ENCODE measurements around the gene CDKN2B.

The CDKN2B gene

GRCh38 chr9:22033012-22033630 is 24.0 kb upstream of the CDKN2B start:
- DNase-seq (ENCODE audit: low spot score): no peak

DNA sequence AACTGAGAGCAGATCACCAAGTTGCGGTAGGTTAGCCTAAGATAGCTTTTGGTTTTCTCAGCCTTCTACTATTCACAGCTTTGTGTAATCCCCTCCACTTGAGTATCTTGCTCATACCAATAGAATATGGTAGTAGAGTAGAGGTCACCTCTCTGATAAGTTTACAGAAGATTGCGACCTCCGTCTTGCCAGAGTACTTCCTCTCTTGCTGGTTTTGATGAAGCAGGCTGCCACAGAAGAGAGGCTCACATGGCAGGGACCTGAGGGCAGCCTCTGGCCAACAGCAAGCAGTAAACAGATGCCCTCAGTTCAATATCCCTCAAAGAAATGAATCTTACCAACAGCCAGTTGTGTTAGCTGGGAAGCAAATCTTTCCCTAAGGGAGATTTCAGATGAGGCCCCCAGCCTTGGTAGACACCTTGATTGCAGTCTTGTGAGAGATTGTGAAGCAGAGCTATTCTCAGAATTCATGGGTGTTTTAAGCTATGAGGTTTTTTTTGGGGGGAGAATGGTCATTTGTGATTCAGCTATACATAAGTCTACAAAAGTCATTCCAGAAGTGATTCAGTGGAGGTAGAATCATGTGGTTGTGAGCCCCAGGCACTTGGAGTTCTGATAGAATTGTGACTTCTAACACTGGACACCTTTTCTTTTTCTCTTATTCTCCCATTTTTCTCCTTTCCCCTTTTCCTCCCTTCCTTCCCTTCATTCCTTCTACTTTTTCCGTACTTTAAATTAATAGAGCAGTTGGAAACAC is 22.7 kb upstream of the CDKN2B start:
- DNase-seq (ENCODE audit: low spot score): no peak

DNA sequence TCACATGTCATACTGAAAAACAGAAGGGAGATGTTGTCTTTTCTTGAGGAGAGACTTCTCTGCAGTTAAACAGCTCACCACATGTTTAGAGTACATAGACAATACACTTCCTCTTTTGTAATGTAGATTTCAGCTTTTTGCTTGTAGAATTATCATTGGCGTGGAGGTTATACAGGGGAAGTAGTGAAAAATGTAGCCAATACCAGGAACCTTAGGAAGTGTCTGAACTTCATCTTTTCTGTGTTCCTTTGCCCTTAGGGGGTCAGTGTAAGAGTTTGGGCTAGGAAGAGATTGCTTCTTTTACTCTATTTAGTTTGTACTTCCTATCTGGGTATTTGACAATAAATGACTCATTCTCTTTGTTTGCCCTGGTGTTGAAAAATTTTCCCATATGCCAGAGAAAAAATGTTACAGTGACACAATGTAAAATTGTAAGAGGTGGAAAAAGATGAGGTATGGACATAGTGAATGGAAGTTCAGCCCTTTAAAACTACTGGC is 21.0 kb upstream of the CDKN2B start:
- DNase-seq (ENCODE audit: low spot score): no peak

- DNase-seq (ENCODE audit: low spot score): no peak
Measured at GRCh38 chr9:22029231-22029630, 20.1 kb upstream of the CDKN2B start.

- DNase-seq (ENCODE audit: low spot score): no peak
Measured at GRCh38 chr9:22028394-22028793, 19.3 kb upstream of the CDKN2B start.

DNA sequence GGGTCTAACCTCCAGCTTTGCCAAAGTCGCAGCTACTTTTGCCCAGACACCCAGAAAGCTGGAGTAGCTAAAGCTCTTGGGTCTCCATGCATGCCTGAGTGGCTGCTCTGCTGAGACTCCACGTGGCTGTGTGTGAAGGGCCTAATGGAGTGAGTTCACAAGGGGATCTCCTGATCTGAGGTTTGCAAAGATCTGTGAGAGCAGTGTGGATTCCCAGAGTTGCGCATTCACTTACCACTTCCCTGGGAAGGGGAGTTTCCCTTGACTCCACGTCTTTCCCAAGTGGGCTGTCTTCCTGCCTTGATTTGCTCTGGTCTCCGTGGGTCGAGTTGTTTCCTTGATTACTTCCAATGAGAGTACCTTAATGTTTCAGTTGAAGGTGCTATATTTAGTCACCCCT is 17.6 kb upstream of the CDKN2B start:
- DNase-seq (ENCODE audit: low spot score): no peak

- DNase-seq (ENCODE audit: low spot score): no peak
Measured at GRCh38 chr9:22022396-22022795, 13.3 kb upstream of the CDKN2B start.

DNA sequence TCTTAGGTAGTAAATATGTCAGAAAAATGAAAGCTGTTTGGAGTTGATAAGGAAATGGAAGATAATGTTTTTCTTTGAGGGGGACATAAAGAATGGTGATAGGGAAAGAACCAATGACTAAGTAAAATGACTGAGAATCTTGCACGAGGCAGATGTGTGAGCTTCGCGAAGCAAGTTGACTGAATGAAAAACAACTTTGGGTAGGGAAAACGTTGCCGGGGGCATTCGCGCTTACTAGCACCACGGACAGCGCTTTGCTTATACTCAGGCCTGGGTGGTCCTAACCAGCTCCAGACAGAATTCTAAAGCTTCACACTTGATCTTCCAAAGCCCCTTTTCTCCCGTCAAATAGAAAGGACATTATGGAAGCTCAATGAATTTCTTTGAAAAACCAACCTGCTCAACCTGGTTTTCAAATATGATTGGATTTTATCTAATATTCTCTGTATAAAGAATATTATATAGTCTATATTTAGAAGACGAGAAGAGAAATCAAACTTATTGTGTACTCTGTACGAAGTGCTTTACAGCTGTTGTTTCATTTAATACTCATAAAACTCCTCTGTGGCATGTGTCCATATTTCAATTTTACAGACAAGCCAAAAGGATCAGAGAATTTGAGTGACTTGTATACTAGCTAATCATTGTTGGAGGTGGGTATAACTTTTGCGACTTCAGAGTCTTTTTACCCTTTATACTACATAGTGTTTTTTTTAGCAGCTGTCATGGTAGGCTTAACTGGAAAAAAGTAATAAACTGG is 1.9 kb upstream of the CDKN2B start:
- DNase-seq (ENCODE audit: low spot score): no peak

DNA sequence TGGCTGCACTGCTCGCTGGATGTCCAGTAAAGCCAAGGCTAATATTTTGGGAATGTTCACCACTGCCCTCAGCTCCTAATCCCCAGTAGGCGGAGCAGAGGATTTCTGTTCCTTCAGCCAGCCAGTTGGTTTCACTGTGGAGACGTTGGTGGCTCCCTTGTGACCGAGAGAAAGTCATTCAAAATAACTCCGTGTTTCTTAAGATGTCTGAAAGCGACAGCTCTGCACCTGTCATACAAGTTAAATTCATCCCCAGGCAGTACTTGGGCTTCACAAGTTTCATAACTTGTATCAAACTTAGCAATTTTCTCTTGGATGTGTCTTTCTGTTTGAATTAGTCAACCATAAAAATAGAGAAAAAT is 382 bp upstream of the CDKN2B start:
- no peak for DNase-seq (ENCODE audit: low spot score)

DNA sequence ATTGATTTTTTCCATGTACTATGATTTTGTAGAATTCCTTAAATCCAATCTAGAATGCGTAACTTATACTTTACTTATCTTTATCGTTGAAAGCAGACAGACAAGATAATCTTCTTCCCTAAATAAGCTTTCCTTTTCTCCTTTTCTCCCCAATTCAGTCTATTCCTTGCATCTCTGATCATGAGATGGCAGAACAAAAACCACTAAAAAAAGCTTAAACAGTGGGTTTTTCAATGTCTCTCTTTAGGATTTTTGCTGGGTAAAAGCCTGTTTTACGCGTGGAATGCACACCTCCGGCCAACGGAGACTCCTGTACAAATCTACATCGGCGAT is 755 bp downstream of the CDKN2B start:
- DNase-seq (ENCODE audit: low spot score): no peak

DNA sequence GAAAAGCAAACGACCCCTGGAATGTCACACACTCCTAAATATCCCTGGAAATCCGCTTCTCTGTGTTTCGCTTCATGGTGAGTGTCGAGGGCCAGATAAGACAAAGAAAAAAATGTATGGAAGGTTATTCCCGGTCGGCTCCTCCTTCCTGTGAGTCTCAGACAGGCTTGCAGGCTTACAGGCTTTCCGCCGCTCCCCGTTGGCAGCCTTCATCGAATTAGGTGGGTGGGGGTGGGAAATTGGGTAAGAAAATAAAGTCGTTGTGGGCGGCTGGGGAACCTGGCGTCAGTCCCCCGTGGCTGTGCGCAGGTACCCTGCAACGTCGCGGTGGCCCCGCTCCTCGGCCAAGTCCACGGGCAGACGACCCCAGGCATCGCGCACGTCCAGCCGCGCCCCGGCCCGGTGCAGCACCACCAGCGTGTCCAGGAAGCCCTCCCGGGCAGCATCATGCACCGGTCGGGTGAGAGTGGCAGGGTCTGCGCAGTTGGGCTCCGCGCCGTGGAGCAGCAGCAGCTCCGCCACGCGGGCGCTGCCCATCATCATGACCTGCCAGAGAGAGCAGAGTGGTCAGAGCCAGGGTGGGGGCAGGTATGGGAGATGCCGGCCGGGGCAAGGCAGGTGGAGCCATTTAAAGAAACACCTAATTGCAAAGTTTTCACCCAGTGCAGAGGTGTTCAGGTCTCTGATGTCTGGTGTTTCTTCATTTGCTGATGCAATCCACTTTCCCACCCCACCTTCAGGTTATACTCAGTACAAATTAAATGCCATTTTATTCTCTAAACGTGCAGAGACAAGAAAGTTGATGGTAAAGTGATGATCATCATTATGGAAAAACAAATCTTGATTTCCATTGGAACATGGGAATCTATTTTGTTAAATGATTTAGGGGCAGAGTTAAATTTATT is 3.2 kb downstream of the CDKN2B start:
- no peak for DNase-seq (ENCODE audit: low spot score)

- DNase-seq (ENCODE audit: low spot score): peak; percentile 35
Measured at GRCh38 chr9:22005021-22005701, 3.9 kb downstream of the CDKN2B start.

DNA sequence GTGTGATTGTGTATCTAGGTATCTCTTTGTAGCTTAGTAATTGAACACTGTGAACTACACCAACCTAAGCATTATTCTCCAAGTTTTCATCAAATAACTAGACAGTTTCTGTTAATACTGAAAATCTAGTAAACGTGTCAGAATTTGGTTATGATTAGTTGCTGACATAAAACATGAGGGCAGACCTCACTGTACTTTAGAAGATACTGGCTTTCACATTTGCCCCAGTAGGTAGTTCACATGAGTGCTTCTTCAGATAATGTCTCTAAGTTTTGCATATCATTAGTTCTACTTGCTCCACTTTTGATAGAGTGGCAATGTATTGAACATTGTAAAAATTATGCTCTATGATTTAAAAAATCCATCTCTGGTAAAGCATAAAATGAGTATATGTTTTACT is 7.1 kb downstream of the CDKN2B start:
- no peak for DNase-seq (ENCODE audit: low spot score)

- DNase-seq (ENCODE audit: low spot score): no peak
Measured at GRCh38 chr9:21998026-21998425, 11.1 kb downstream of the CDKN2B start.

DNA sequence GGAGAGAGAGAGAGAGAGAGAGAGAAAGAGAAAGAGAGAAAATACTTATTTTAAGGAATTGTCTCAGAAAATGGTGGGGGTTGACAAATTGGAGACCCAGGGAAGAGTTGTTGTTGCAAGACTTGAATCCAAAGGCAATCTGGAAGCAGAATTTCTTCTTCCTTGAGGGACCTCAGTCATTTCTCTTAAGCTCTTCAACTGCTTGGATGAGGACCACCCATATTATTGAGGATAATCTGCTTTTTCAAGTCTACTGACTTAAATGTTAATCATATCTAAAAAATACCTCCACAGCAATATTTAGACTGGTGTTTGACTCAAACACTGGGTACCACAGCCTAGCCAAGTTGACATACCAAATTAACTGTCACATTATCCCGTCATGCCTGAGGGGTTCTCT is 11.6 kb downstream of the CDKN2B start:
- DNase-seq (ENCODE audit: low spot score): no peak

GRCh38 chr9:21996858-21997257 is 12.2 kb downstream of the CDKN2B start:
- DNase-seq (ENCODE audit: low spot score): no peak

- no peak for DNase-seq (ENCODE audit: low spot score)
Measured at GRCh38 chr9:21996438-21996837, 12.7 kb downstream of the CDKN2B start.

DNA sequence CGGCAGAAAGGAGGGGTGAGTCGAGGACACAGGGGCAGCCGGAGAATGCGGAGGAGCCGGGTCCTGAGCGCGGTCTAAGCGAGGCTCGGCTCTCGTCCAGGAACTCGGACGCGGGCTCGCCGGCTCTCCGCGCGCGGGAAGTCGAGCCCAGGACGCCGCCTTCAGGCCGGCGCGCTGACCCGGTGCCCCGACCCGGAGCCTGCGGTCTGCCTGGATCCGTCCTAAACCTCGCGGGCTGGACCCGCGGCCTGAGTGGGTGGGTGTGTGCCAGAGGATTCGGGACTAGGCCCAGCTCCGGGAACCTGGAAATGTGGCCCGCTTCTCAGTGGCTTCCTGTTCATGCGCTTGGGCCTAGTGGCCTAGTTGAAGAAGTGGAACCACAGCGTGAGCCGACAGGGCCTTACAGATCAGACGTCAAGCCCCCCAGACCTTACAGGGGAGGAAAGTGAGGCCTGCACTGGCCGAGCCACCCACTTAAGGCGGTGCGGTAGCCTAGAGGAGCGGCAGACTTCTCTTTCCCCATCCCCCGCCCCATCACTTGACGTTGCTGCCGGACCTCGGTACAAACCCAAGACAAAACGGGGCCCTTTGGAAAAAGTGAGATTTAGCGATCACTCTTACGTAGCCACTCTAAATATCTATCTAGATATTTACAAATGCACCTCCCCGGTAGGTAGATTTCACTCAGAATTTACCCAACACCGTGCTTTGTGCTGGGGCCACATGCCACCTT is 13.3 kb downstream of the CDKN2B start:
- peak; percentile 21 for DNase-seq (ENCODE audit: low spot score)

GRCh38 chr9:21995006-21995665 is 14.0 kb downstream of the CDKN2B start:
- peak; percentile 82 for DNase-seq (ENCODE audit: low spot score)

GRCh38 chr9:21994556-21995005 is 14.5 kb downstream of the CDKN2B start, which contains the start of gene CDKN2B-AS1:
Gene CDKN2B-AS1, plus strand, starts transcription at chr9:21994791.
- no peak for DNase-seq (ENCODE audit: low spot score)
